H1 (cell line): Measurements from ENCODE around the gene GRID1. TPM values are rescaled to one million over a fixed set of nuclear protein-coding genes. Genes with fewer than 3 reads are reported as not detected.

Experiments used
- CTCF ChIA-PET: fragments of 300-600 bp; sonication (Branson Sonifier 250); formaldehyde crosslinking; loops from one replicate; lab custom pipeline; 2021; ENCODE audit not compliant: partially characterized antibody; lab: Charles Lee
- POLR2A ChIA-PET: fragments of 300-600 bp; sonication (Branson Sonifier 250); formaldehyde crosslinking; loops from one replicate; lab custom pipeline; 2021; ENCODE audit warnings: inconsistent platforms; ENCODE audit not compliant: partially characterized antibody; lab: Charles Lee
- DNase-seq, 2 experiments: peaks; one replicate each; pipeline versions ENCODE4 v3.0.0 to v3.0.0-alpha.2; 2010 to 2022; ENCODE audit warnings: low spot score in 2 of 2, low read depth in 1 of 2, mixed read lengths in 1 of 2
- FAIRE-seq: peaks from 2 replicates; lab custom pipeline; 2011; peaks lifted over from hg19 to GRCh38; lab: Jason Lieb, UNC
- H2AFZ ChIP-seq: 2 replicates; pipeline ENCODE4 v1.8.1; 2012; ENCODE audit warnings: low read length, inconsistent platforms
- H2AK5ac ChIP-seq: 2 replicates; pipeline ENCODE4 v1.6.1; 2013; ENCODE audit warnings: low read depth, low read length
- H2BK120ac ChIP-seq: replicated peaks from 2 replicates; pipeline ENCODE3; 2013; ENCODE audit warnings: low read depth, low read length, inconsistent platforms
- H2BK12ac ChIP-seq: 2 replicates; pipeline ENCODE4 v1.6.1; 2013; ENCODE audit warnings: low read depth, low read length
- H2BK15ac ChIP-seq: 2 replicates; pipeline ENCODE4 v1.6.1; 2013; ENCODE audit warnings: low read length
- H2BK20ac ChIP-seq: 2 replicates; pipeline ENCODE4 v1.6.1; 2013; ENCODE audit warnings: low read length
- H2BK5ac ChIP-seq: 2 replicates; pipeline ENCODE4 v1.6.1; 2013; ENCODE audit warnings: low read depth, low read length
- H3K14ac ChIP-seq: 2 replicates; pipeline ENCODE4 v1.6.1; 2013; ENCODE audit warnings: inconsistent platforms; ENCODE audit not compliant: insufficient read length
- H3K18ac ChIP-seq: 2 replicates; pipeline ENCODE4 v1.6.1; 2013; ENCODE audit warnings: low read length; ENCODE audit errors: extremely low read depth
- H3K23ac ChIP-seq: 2 replicates; pipeline ENCODE4 v1.6.1; 2013; ENCODE audit warnings: inconsistent platforms; ENCODE audit not compliant: insufficient read length
- H3K23me2 ChIP-seq: 2 replicates; pipeline ENCODE4 v1.6.1; 2013; ENCODE audit warnings: low read depth, low read length
- H3K27ac ChIP-seq: 2 replicates; pipeline ENCODE4 v1.6.1; 2011; ENCODE audit warnings: low read depth, low read length, inconsistent platforms
- H3K27me3 ChIP-seq, 4 experiments: replicated peaks in 1 of 4; 1 replicate in 1 of 4; 2 replicates in 3 of 4; pipeline versions ENCODE4 v1.6.1 to v1.8.1; 2011 to 2013; ENCODE audit warnings: low read length in 3 of 4, mild to moderate bottlenecking in 3 of 4, inconsistent platforms in 2 of 4, mixed read lengths in 2 of 4, moderate library complexity in 1 of 4; ENCODE audit not compliant: control insufficient read depth in 3 of 4, insufficient read depth in 3 of 4; ENCODE audit errors: extremely low read depth in 1 of 4
- H3K36me3 ChIP-seq, 4 experiments: 2 replicates each; pipeline versions ENCODE4 v1.6.1 to v1.8.1; 2011 to 2013; ENCODE audit warnings: mild to moderate bottlenecking in 4 of 4, low read length in 3 of 4, moderate library complexity in 2 of 4, control low read depth in 1 of 4, inconsistent platforms in 1 of 4; ENCODE audit not compliant: insufficient read depth in 4 of 4, control insufficient read depth in 2 of 4
- H3K4ac ChIP-seq: replicated peaks from 2 replicates; pipeline ENCODE3; 2013; ENCODE audit warnings: low read length, low read depth, mixed read lengths, inconsistent platforms; ENCODE audit not compliant: insufficient read length
- H3K4me1 ChIP-seq, 4 experiments: replicated peaks in 1 of 4; 1 replicate in 1 of 4; 2 replicates in 3 of 4; pipeline versions ENCODE4 v1.6.1 to v1.8.1; 2011 to 2013; ENCODE audit warnings: low read length in 3 of 4, inconsistent platforms in 2 of 4, mixed read lengths in 1 of 4; ENCODE audit not compliant: insufficient read depth in 4 of 4, control insufficient read depth in 3 of 4
- H3K4me2 ChIP-seq, 2 experiments: 2 replicates each; pipeline versions ENCODE4 v1.6.1 to v1.8.1; 2011 to 2013; ENCODE audit warnings: low read depth in 2 of 2, low read length in 2 of 2, control low read depth in 1 of 2, inconsistent platforms in 1 of 2, mild to moderate bottlenecking in 1 of 2; ENCODE audit not compliant: insufficient read depth in 1 of 2
- H3K4me3 ChIP-seq, 4 experiments: fragments of 200-600, 300-600 bp in 1 of 4; sonication (generic), shearing (Covaris generic), sonication (Bioruptor Twin) in 1 of 4; 2 replicates each; pipeline versions ENCODE4 v1.5.1 to v1.8.1; 2011 to 2016; ENCODE audit warnings: low read length in 4 of 4, low read depth in 3 of 4, control low read depth in 2 of 4, inconsistent platforms in 2 of 4, mild to moderate bottlenecking in 2 of 4, mixed read lengths in 1 of 4, moderate library complexity in 1 of 4; ENCODE audit not compliant: insufficient read depth in 2 of 4; ENCODE audit errors: extremely low read depth in 1 of 4
- H3K56ac ChIP-seq: replicated peaks from 2 replicates; pipeline ENCODE3; 2013; ENCODE audit warnings: low read depth, mild to moderate bottlenecking, mixed read lengths, low read length, inconsistent platforms; ENCODE audit not compliant: insufficient read length
- H3K79me1 ChIP-seq: 2 replicates; pipeline ENCODE4 v1.6.1; 2013; ENCODE audit warnings: low read depth, low read length, control low read depth
- H3K79me2 ChIP-seq, 2 experiments: 2 replicates each; pipeline versions ENCODE4 v1.6.1 to v1.8.1; 2012 to 2013; ENCODE audit warnings: low read length in 2 of 2, mild to moderate bottlenecking in 2 of 2, inconsistent platforms in 1 of 2; ENCODE audit not compliant: insufficient read depth in 2 of 2, control insufficient read depth in 1 of 2
- H3K9ac ChIP-seq, 4 experiments: replicated peaks in 1 of 4; 1 replicate in 1 of 4; 2 replicates in 3 of 4; pipeline versions ENCODE4 v1.6.1 to v1.8.1; 2011 to 2013; ENCODE audit warnings: low read depth in 3 of 4, low read length in 3 of 4, control low read depth in 2 of 4, mild to moderate bottlenecking in 2 of 4, moderate library complexity in 2 of 4, inconsistent platforms in 1 of 4; ENCODE audit errors: extremely low read depth in 1 of 4
- H3K9me3 ChIP-seq, 2 experiments: 2 replicates each; pipeline versions ENCODE4 v1.6.1 to v1.8.1; 2012 to 2013; ENCODE audit warnings: mild to moderate bottlenecking in 2 of 2, moderate library complexity in 2 of 2, control low read depth in 1 of 2, inconsistent platforms in 1 of 2, low read depth in 1 of 2, low read length in 1 of 2, mixed read lengths in 1 of 2; ENCODE audit not compliant: insufficient read depth in 2 of 2
- H4K20me1 ChIP-seq, 2 experiments: replicated peaks in 1 of 2; 2 replicates each; pipeline versions ENCODE3 to v1.8.1; 2011 to 2013; ENCODE audit warnings: inconsistent platforms in 2 of 2, low read length in 2 of 2, mild to moderate bottlenecking in 1 of 2; ENCODE audit not compliant: insufficient read depth in 2 of 2, control insufficient read depth in 1 of 2
- H4K5ac ChIP-seq: 2 replicates; pipeline ENCODE4 v1.6.1; 2013; ENCODE audit warnings: low read length, low read depth, mixed read lengths, inconsistent platforms; ENCODE audit not compliant: insufficient read length
- H4K8ac ChIP-seq: 2 replicates; pipeline ENCODE4 v1.8.0; 2013; ENCODE audit warnings: mild to moderate bottlenecking, moderate library complexity, low read length, inconsistent platforms; ENCODE audit not compliant: insufficient read depth; ENCODE audit errors: extremely low read depth
- H4K91ac ChIP-seq: replicated peaks from 2 replicates; pipeline ENCODE3; 2013; ENCODE audit warnings: low read length, mixed read lengths, inconsistent platforms; ENCODE audit not compliant: insufficient read length
- SAP30 ChIP-seq: fragments of 300-600 bp; sonication (generic); IDR thresholded peaks from 2 replicates; pipeline ENCODE4 v1.7.1; 2012; ENCODE audit warnings: low read length, moderate library complexity, mild to moderate bottlenecking, inconsistent platforms; ENCODE audit not compliant: insufficient read depth, insufficient replicate concordance
- WGBS, 2 experiments: shearing (Covaris generic) in 1 of 2; methylation state at CpG; one replicate each; pipeline versions ENCODE4 v1.1.6 to v1.1.7; 2013 to 2015; ENCODE audit warnings: low lambda C conversion rate in 2 of 2, mixed read lengths in 2 of 2, inconsistent platforms in 1 of 2, low coverage in 1 of 2, missing lambda C conversion rate in 1 of 2; ENCODE audit not compliant: insufficient replicate concordance in 2 of 2, insufficient coverage in 1 of 2, insufficient read length in 1 of 2; ENCODE audit errors: extremely low coverage in 1 of 2, missing lambda C conversion rate in 1 of 2; 5-methylcytosine and 5-hydroxymethylcytosine counted together
- polyA plus RNA-seq, 7 experiments: library from polyadenylated mRNA; depleted of rRNA in 3 of 7; stranded (reverse) in 5 of 7; unstranded in 2 of 7; fragments of >200 nt in 5 of 7; fragments of 200-250 nt in 2 of 7; gene quantifications; 1 replicate in 5 of 7; 2 replicates in 1 of 7; 4 replicates in 1 of 7; pipeline versions ENCODE4 v1.2.1 to v1.2.3, GENCODE V29; 2011 to 2013; ENCODE audit warnings: missing spikeins in 2 of 7, mixed read lengths in 2 of 7
- total RNA-seq: library from RNA; stranded (reverse); fragmentation: NEBNext Ultra II Directional; extraction: Animal tissue kit (Norgen Biotek cat#: 25700); gene quantifications from 2 replicates; pipeline ENCODE4 v1.2.1, GENCODE V29; 2021

GRID1 gene
- total and polyA plus RNA-seq, 2 of the 8 experiments (the other 6 are each of a cell fraction or from before 2014, with no cell fraction given) = 0.22 to 0.30 TPM

DNA sequence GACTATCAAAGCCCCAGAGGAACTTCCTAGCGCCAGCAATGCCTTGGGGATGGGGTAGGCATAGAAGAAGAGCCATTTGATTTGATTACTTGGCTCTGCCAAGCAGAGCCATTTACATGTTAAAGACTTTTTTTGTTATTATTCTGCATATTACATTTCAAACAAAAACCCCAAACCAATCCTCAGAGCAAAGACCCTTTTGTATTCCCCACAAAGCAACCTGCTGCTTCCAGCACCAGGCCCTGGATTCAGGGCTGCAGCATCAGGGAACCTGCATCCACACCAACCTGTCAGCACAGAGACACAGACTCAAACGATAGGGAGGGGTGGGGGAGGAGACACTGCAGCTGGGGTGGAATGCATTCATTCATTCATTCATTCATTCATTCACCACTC, 73.2 kb downstream of the GRID1 start:
- H3K9me3 ChIP-seq = no peaks in the 10 kb centered on the region
- WGBS, 2 experiments = 12% methylated on average over 2 of the region's 2 CpGs; no CpG with 5 or more reads in 1 of the 2 experiments
- no peaks in the 10 kb centered on the region for H3K36me3 ChIP-seq
- H3K4me2 ChIP-seq = peak overlapping the region; percentile 46 to 59; a peak in 3 of 4 replicates
- no peaks in the 10 kb centered on the region for H3K79me2 ChIP-seq
- no peak overlapping the region for H2BK12ac ChIP-seq
- H3K4me3 ChIP-seq = no peak overlapping the region
- peaks cover 0 to 4% (median 2%) of the 10 kb centered on the region in 4 experiments; a peak in 3 of 7 replicates for H3K27me3 ChIP-seq
- H3K23ac ChIP-seq = no peak overlapping the region
- H2AK5ac ChIP-seq = no peak overlapping the region
- H3K4me1 ChIP-seq = peaks cover 0 to 21% (median 15%) of the 10 kb centered on the region in 4 experiments; a peak in 6 of 7 replicates
- H2BK15ac ChIP-seq = no peak overlapping the region; the same call in 1 of the 2 replicates
- peak overlapping the region; percentile 62; the same call in 1 of the 2 replicates for H4K8ac ChIP-seq
- H4K91ac ChIP-seq = no peak overlapping the region
- peak overlapping the region; percentile 95; the same call in 1 of the 2 replicates for H2BK20ac ChIP-seq
- H3K14ac ChIP-seq = no peak overlapping the region
- FAIRE-seq (peak; percentile 69), DNase-seq (peak; percentile 41 to 46)
- peaks cover 3% of the 10 kb centered on the region; the same call in 1 of the 2 replicates for H3K23me2 ChIP-seq
- H4K5ac ChIP-seq = peak overlapping the region; percentile 38
- no peak overlapping the region for H3K4ac ChIP-seq
- H4K20me1 ChIP-seq = no peaks in the 10 kb centered on the region
- CTCF ChIA-PET = interaction anchor here (0.9 to 10.5 kb wide), 11 partner anchors 9 to 119 kb away, joined by 3 to 137 read pairs (median 4); no protein-coding TSS in a partner anchor
- no peak overlapping the region for H2BK5ac ChIP-seq
- no peak overlapping the region for H3K56ac ChIP-seq
- no peak overlapping the region for H2AFZ ChIP-seq
- no peak overlapping the region; the same call in 1 of the 2 replicates for H3K27ac ChIP-seq
- no peak overlapping the region for H3K9ac ChIP-seq
- peak overlapping the region; percentile 66; the same call in 1 of the 2 replicates for H3K18ac ChIP-seq
- H3K79me1 ChIP-seq = no peaks in the 10 kb centered on the region
- H2BK120ac ChIP-seq = no peak overlapping the region
- POLR2A ChIA-PET = interaction anchor here (1.7 kb wide), 1 partner anchor 25 kb away, joined by 3 read pairs; no protein-coding TSS in a partner anchor
- no peak for TF ChIP-seq SAP30
